ENCODE measurements around the gene NPHP4. TPM values are rescaled to one million over a fixed set of nuclear protein-coding genes. Genes with fewer than 3 reads are reported as not detected.

NPHP4 gene
- polyA plus RNA-seq, 3 donors, result 0.39 to 13.7 (median 1.2) TPM

DNA sequence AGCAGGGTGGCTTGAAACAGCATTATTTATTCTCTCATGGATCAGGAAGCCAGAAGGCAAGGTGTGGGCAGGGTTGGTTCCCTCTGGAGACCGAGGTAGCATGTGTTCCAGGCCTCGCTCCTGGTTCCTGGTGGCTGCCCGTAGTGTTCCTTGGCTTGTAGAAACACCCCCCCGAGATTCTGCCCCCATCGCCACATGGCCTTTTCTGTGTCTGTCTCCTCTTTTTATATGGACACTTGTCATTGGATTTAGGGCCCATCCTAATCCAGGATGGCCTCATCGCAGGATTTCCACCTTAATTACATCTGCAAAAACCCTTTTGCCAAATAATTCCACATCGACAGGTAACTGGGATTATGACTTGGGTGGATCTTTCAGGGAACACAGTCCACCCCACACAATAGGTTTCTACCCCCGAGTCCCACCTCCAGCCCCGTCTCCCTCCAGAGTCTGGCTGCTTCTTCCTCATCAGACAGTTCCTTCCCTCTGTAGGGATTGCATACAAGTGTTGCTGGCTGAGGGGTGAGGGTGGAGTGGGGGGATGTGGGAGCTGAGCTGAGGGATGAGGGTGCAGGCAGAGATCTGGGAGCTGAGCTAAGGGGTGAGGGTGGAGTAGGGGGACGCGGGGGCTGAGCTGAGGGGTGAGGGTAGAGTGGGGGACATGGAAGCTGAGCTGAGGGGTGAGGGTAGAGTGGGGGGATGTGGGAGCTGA, 12.3 kb upstream of the NPHP4 start:
- H3K9me3 Mint-ChIP-seq, result no peaks in the 10 kb centered on the region
- H3K27me3 ChIP-seq (ENCODE audit: control insufficient read depth in 2 of 2, insufficient read depth in 2 of 2, low read length in 2 of 2), result no peaks in the 10 kb centered on the region
- H3K4me1 Mint-ChIP-seq, result peaks cover 12% of the 10 kb centered on the region
- H2AFZ ChIP-seq (ENCODE audit: insufficient read depth, low read depth, low read length, poor library complexity, severe bottlenecking), result no peak overlapping the region
- H3K27ac ChIP-seq (ENCODE audit: low read depth in 1 of 2, low read length in 2 of 2), result no peak overlapping the region
- 98% methylated on average over 6 of the region's 11 CpGs for WGBS (ENCODE audit: insufficient coverage)
- peaks cover 0 to 6% (median 4%) of the 10 kb centered on the region in 3 donors for H3K27me3 Mint-ChIP-seq (ENCODE audit: low read depth in 3 of 3)
- H3K36me3 ChIP-seq (replicated peaks in 1 of 2; ENCODE audit: control insufficient read depth in 1 of 2, insufficient read depth in 2 of 2, low read length in 2 of 2), result peaks cover 0 to 22% of the 10 kb centered on the region in 2 donors
- H3K79me2 ChIP-seq (ENCODE audit: insufficient read depth, low read length), result peaks cover 4% of the 10 kb centered on the region
- peaks cover 9 to 18% of the 10 kb centered on the region in 2 donors for H3K4me1 ChIP-seq (ENCODE audit: control insufficient read depth in 1 of 2, insufficient read depth in 2 of 2, low read length in 2 of 2)
- H3K27ac Mint-ChIP-seq, result peak overlapping the region in 1 of 7 donors; percentile 22
- H3K4me2 ChIP-seq (replicated peaks; ENCODE audit: extremely low read depth, low read length, poor library complexity, severe bottlenecking), result no peak overlapping the region
- no peaks in the 10 kb centered on the region for H3K9me3 ChIP-seq (replicated peaks in 1 of 2; ENCODE audit: control insufficient read depth in 1 of 2, insufficient read depth in 1 of 2, low read length in 2 of 2)
- no peak for DNase-seq
- H4K20me1 ChIP-seq (ENCODE audit: insufficient read depth, low read length), result peaks cover 81% of the 10 kb centered on the region
- no peak overlapping the region for H3K9ac ChIP-seq (ENCODE audit: insufficient read depth, low read length, poor library complexity, severe bottlenecking)
- intact Hi-C loops (cut with micrococcal nuclease), result no loop called here
- H3K4me3 ChIP-seq (replicated peaks in 1 of 3; ENCODE audit: low read depth in 2 of 3, low read length in 3 of 3), result no peak overlapping the region
- TF ChIP-seq CTCF (IDR thresholded peaks at IDR 0.05), result no peak
- H3K4me3 Mint-ChIP-seq, result no peak overlapping the region
- H3K36me3 Mint-ChIP-seq, result peaks cover 26 to 56% of the 10 kb centered on the region in 2 donors

GRCh38 chr1:6003568-6004411, 11.6 kb upstream of the NPHP4 start:
- H3K36me3 ChIP-seq (replicated peaks in 1 of 2; ENCODE audit: control insufficient read depth in 1 of 2, insufficient read depth in 2 of 2, low read length in 2 of 2), result peaks cover 0 to 29% of the 10 kb centered on the region in 2 donors
- intact Hi-C loops (cut with micrococcal nuclease), result no loop called here
- H3K4me1 ChIP-seq (ENCODE audit: control insufficient read depth in 1 of 2, insufficient read depth in 2 of 2, low read length in 2 of 2), result peaks cover 9 to 12% of the 10 kb centered on the region in 2 donors
- no peak overlapping the region for H2AFZ ChIP-seq (ENCODE audit: insufficient read depth, low read depth, low read length, poor library complexity, severe bottlenecking)
- H3K27me3 Mint-ChIP-seq (ENCODE audit: low read depth in 3 of 3), result peaks cover 0 to 7% (median 4%) of the 10 kb centered on the region in 3 donors
- no peaks in the 10 kb centered on the region for H3K9me3 ChIP-seq (replicated peaks in 1 of 2; ENCODE audit: control insufficient read depth in 1 of 2, insufficient read depth in 1 of 2, low read length in 2 of 2)
- no peak overlapping the region for H3K4me2 ChIP-seq (replicated peaks; ENCODE audit: extremely low read depth, low read length, poor library complexity, severe bottlenecking)
- H3K4me3 ChIP-seq (replicated peaks in 1 of 3; ENCODE audit: low read depth in 2 of 3, low read length in 3 of 3), result no peak overlapping the region
- no peaks in the 10 kb centered on the region for H3K9me3 Mint-ChIP-seq
- no peak overlapping the region for H3K9ac ChIP-seq (ENCODE audit: insufficient read depth, low read length, poor library complexity, severe bottlenecking)
- peaks cover 4% of the 10 kb centered on the region for H3K79me2 ChIP-seq (ENCODE audit: insufficient read depth, low read length)
- H4K20me1 ChIP-seq (ENCODE audit: insufficient read depth, low read length), result peaks cover 83% of the 10 kb centered on the region
- DNase-seq, result no peak
- H3K4me1 Mint-ChIP-seq, result peaks cover 8% of the 10 kb centered on the region
- H3K27ac ChIP-seq (ENCODE audit: low read depth in 1 of 2, low read length in 2 of 2), result no peak overlapping the region
- no peaks in the 10 kb centered on the region for H3K27me3 ChIP-seq (ENCODE audit: control insufficient read depth in 2 of 2, insufficient read depth in 2 of 2, low read length in 2 of 2)
- H3K27ac Mint-ChIP-seq, result peak overlapping the region in 2 of 7 donors; percentile 9 to 77
- no peak overlapping the region for H3K4me3 Mint-ChIP-seq
- no peak for TF ChIP-seq CTCF (IDR thresholded peaks at IDR 0.05)
- peaks cover 26 to 54% of the 10 kb centered on the region in 2 donors for H3K36me3 Mint-ChIP-seq
- WGBS (ENCODE audit: insufficient coverage), result 96% methylated on average over 8 of the region's 24 CpGs
